OCI-LY1 (cell line): ENCODE data around the gene MSX1.

Experiments
- EZH2 ChIP-seq: fragments of 200-600 bp; sonication (generic), shearing (Covaris generic); IDR thresholded peaks from 2 replicates; pipeline ENCODE4 v1.8.0; 2017; ENCODE audit warnings: borderline replicate concordance, mixed run types, mild to moderate bottlenecking, antibody characterized with exemption, low read length, moderate library complexity, mixed read lengths
- TF ChIP-seq, protein P1 (sequence below): fragments of 200-600 bp; sonication (generic), shearing (Covaris generic); IDR thresholded peaks from 2 replicates; pipeline ENCODE4 v1.5.1; 2017; ENCODE audit warnings: mild to moderate bottlenecking, antibody characterized with exemption, low read length, moderate library complexity, mixed read lengths

- TF ChIP-seq EZH2: no peak
- TF ChIP-seq, protein P1, sequence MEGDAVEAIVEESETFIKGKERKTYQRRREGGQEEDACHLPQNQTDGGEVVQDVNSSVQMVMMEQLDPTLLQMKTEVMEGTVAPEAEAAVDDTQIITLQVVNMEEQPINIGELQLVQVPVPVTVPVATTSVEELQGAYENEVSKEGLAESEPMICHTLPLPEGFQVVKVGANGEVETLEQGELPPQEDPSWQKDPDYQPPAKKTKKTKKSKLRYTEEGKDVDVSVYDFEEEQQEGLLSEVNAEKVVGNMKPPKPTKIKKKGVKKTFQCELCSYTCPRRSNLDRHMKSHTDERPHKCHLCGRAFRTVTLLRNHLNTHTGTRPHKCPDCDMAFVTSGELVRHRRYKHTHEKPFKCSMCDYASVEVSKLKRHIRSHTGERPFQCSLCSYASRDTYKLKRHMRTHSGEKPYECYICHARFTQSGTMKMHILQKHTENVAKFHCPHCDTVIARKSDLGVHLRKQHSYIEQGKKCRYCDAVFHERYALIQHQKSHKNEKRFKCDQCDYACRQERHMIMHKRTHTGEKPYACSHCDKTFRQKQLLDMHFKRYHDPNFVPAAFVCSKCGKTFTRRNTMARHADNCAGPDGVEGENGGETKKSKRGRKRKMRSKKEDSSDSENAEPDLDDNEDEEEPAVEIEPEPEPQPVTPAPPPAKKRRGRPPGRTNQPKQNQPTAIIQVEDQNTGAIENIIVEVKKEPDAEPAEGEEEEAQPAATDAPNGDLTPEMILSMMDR: no peak
These were observed 8.0 kb downstream of the MSX1 start for GRCh38 chr4:4867375-4868039.
